Natural killer cell (primary cell): ENCODE data around the gene BCL2L1. TPM values are rescaled to one million over a fixed set of nuclear protein-coding genes. Genes with fewer than 3 reads are reported as not detected.

Experiments used
- ATAC-seq, 3 donors: fragments of 150-1000 bp in 2 of 3; fragments of 200-7000 bp in 1 of 3; cut with Tn5 transposase; 1 replicate in 1 of 3; 2 replicates in 2 of 3; pipeline ENCODE4 v1.10.0; 2021; ENCODE audit warnings: mild to moderate bottlenecking in 2 of 3, moderate library complexity in 2 of 3
- DNase-seq, 2 donors: peaks; one replicate each; pipeline versions ENCODE4 v3.0.0 to v3.0.0-alpha.2; 2013 to 2021; ENCODE audit warnings: mixed read lengths in 1 of 2
- H3K27ac ChIP-seq: one replicate; pipeline ENCODE4 v1.5.1; 2013; ENCODE audit warnings: mild to moderate bottlenecking, low read length
- H3K27me3 ChIP-seq: one replicate; pipeline ENCODE4 v1.6.1; 2013; ENCODE audit warnings: low read length; ENCODE audit not compliant: control insufficient read depth, insufficient read depth
- H3K36me3 ChIP-seq: one replicate; pipeline ENCODE4 v1.6.1; 2013; ENCODE audit warnings: low read length; ENCODE audit not compliant: control insufficient read depth, insufficient read depth
- H3K4me1 ChIP-seq: one replicate; pipeline ENCODE4 v1.6.1; 2013; ENCODE audit warnings: low read length; ENCODE audit not compliant: control insufficient read depth, insufficient read depth
- H3K4me3 ChIP-seq: one replicate; pipeline ENCODE4 v1.5.1; 2013; ENCODE audit warnings: low read length
- H3K9me3 ChIP-seq: one replicate; pipeline ENCODE4 v1.6.1; 2013; ENCODE audit warnings: low read length; ENCODE audit not compliant: control insufficient read depth, insufficient read depth
- H3K27ac Mint-ChIP-seq, 2 donors: one replicate each; pipeline ENCODE4 v1.8.0; 2022; ENCODE audit warnings: mild to moderate bottlenecking in 2 of 2, mixed read lengths in 2 of 2, moderate library complexity in 1 of 2
- H3K27me3 Mint-ChIP-seq, 2 donors: one replicate each; pipeline ENCODE4 v1.8.0; 2022; ENCODE audit warnings: low read depth in 2 of 2, mixed read lengths in 2 of 2
- H3K36me3 Mint-ChIP-seq: one replicate; pipeline ENCODE4 v1.8.0; 2022; ENCODE audit warnings: mixed read lengths
- H3K4me1 Mint-ChIP-seq, 2 donors: one replicate each; pipeline ENCODE4 v1.8.0; 2022; ENCODE audit warnings: mixed read lengths in 2 of 2
- H3K4me3 Mint-ChIP-seq: one replicate; pipeline ENCODE4 v1.8.0; 2022; ENCODE audit warnings: mild to moderate bottlenecking, moderate library complexity, mixed read lengths
- H3K9me3 Mint-ChIP-seq, 2 donors: one replicate each; pipeline ENCODE4 v1.8.0; 2022; ENCODE audit warnings: mixed read lengths in 2 of 2
- CTCF ChIP-seq: fragments of 200-600 bp; IDR thresholded peaks from one replicate; pipeline ENCODE4 v1.8.0; 2022; ENCODE audit warnings: antibody characterized with exemption
- WGBS: methylation state at CpG from one replicate; pipeline ENCODE4 v1.1.7; 2013; ENCODE audit warnings: missing lambda C conversion rate; ENCODE audit not compliant: insufficient coverage; 5-methylcytosine and 5-hydroxymethylcytosine counted together
- intact Hi-C: fragments of 100-400 bp; cut with micrococcal nuclease; formaldehyde crosslinking; loops from one replicate; pipeline ENCODE4 v1.14.2; 2022
- total RNA-seq, 4 donors: library from RNA; stranded (reverse); fragments of 120-200 nt in 1 of 4; gene quantifications; one replicate each; pipeline versions ENCODE4 v1.2.3 to v1.2.4, GENCODE V29; 2013 to 2022

The BCL2L1 gene
- total RNA-seq, 3 donors from 2014 or later (not counting 1 experiment from before 2014, with no cell fraction given), result 67.4 to 92.6 (median 78.6) TPM

GRCh38 chr20:31690124-31690666 lies 32.5 kb downstream of the BCL2L1 start:
- no peaks in the 10 kb centered on the region for H3K27me3 ChIP-seq
- no peaks in the 10 kb centered on the region for H3K9me3 Mint-ChIP-seq
- H3K4me1 ChIP-seq, result peaks cover 73% of the 10 kb centered on the region
- DNase-seq (no peak), ATAC-seq (no peak)
- H3K4me1 Mint-ChIP-seq, result peaks cover 66 to 80% of the 10 kb centered on the region in 2 donors
- no peaks in the 10 kb centered on the region for H3K9me3 ChIP-seq
- intact Hi-C loops, result no loop called here
- peaks cover 17% of the 10 kb centered on the region for H3K36me3 ChIP-seq
- no peak for TF ChIP-seq CTCF
- H3K27ac ChIP-seq, result no peak overlapping the region
- H3K27me3 Mint-ChIP-seq, result no peaks in the 10 kb centered on the region
- H3K4me3 Mint-ChIP-seq, result peak overlapping the region; percentile 76
- H3K27ac Mint-ChIP-seq, result peak overlapping the region; percentile 84 to 89
- no peak overlapping the region for H3K4me3 ChIP-seq
- 93% methylated on average over 3 of the region's 3 CpGs for WGBS
- H3K36me3 Mint-ChIP-seq, result no peaks in the 10 kb centered on the region

- Mint-ChIP-seq H3K36me3 (no peaks in the 10 kb centered on the region), H3K4me3 (peak overlapping the region; percentile 67), H3K27me3 (no peaks in the 10 kb centered on the region), H3K9me3 (no peaks in the 10 kb centered on the region), H3K4me1 (peaks cover 66 to 80% of the 10 kb centered on the region in 2 donors), H3K27ac (peak overlapping the region; percentile 89 to 100)
- ATAC-seq (no peak), DNase-seq (no peak)
- TF ChIP-seq CTCF, result no peak
- Histone ChIP-seq H3K4me1 (peaks cover 73% of the 10 kb centered on the region), H3K9me3 (no peaks in the 10 kb centered on the region), H3K4me3 (no peak overlapping the region), H3K36me3 (peaks cover 17% of the 10 kb centered on the region), H3K27ac (no peak overlapping the region), H3K27me3 (no peaks in the 10 kb centered on the region)
- intact Hi-C loops, result no loop called here
- WGBS, result 94% methylated on average over 2 of the region's 5 CpGs
Measured at GRCh38 chr20:31689141-31689540, 33.5 kb downstream of the BCL2L1 start.

- Mint-ChIP-seq H3K36me3 (no peaks in the 10 kb centered on the region), H3K9me3 (no peaks in the 10 kb centered on the region), H3K27me3 (no peaks in the 10 kb centered on the region), H3K27ac (peak overlapping the region; percentile 89 to 100), H3K4me3 (no peak overlapping the region), H3K4me1 (peaks cover 79 to 86% of the 10 kb centered on the region in 2 donors)
- ATAC-seq (no peak), DNase-seq (no peak)
- TF ChIP-seq CTCF, result no peak
- WGBS, result 97% methylated on average over 3 of the region's 3 CpGs
- Histone ChIP-seq H3K36me3 (peaks cover 14% of the 10 kb centered on the region), H3K9me3 (no peaks in the 10 kb centered on the region), H3K4me3 (no peak overlapping the region), H3K27ac (no peak overlapping the region), H3K4me1 (peaks cover 73% of the 10 kb centered on the region), H3K27me3 (no peaks in the 10 kb centered on the region)
- intact Hi-C loops, result no loop called here
Measured at GRCh38 chr20:31687777-31688176, 34.9 kb downstream of the BCL2L1 start.
